Liver (tissue), 9 donors: Measurements from ENCODE around the gene UNC93A. TPM values are rescaled to one million over a fixed set of nuclear protein-coding genes. Genes with fewer than 3 reads are reported as not detected.

Experiments used
- DNase-seq: peaks from one replicate; pipeline ENCODE4 v3.0.0-alpha.2; 2017; ENCODE audit warnings: low spot score
- H3K27ac ChIP-seq, 2 donors: one replicate each; pipeline ENCODE4 v1.7.0; 2013; ENCODE audit warnings: inconsistent platforms in 2 of 2, low read length in 2 of 2, control low read depth in 1 of 2, low read depth in 1 of 2, mild to moderate bottlenecking in 1 of 2
- H3K27me3 ChIP-seq, 4 donors: one replicate each; pipeline versions ENCODE4 v1.6.1 to v1.7.0; 2013; ENCODE audit warnings: low read length in 3 of 4, inconsistent platforms in 1 of 4, mild to moderate bottlenecking in 1 of 4, moderate library complexity in 1 of 4; ENCODE audit not compliant: control insufficient read depth in 4 of 4, insufficient read depth in 4 of 4
- H3K36me3 ChIP-seq, 4 donors: one replicate each; pipeline versions ENCODE4 v1.6.1 to v1.7.0; 2013; ENCODE audit warnings: low read length in 3 of 4, mild to moderate bottlenecking in 3 of 4, low read depth in 1 of 4, moderate library complexity in 1 of 4; ENCODE audit not compliant: control insufficient read depth in 4 of 4, insufficient read depth in 3 of 4
- H3K4me1 ChIP-seq, 4 donors: one replicate each; pipeline versions ENCODE4 v1.6.1 to v1.7.0; 2013; ENCODE audit warnings: low read length in 3 of 4, mild to moderate bottlenecking in 3 of 4, moderate library complexity in 1 of 4; ENCODE audit not compliant: control insufficient read depth in 4 of 4, insufficient read depth in 4 of 4
- H3K4me3 ChIP-seq, 3 donors: one replicate each; pipeline versions ENCODE4 v1.6.1 to v1.7.0; 2013; ENCODE audit warnings: low read length in 3 of 3, control low read depth in 1 of 3, low read depth in 1 of 3, mild to moderate bottlenecking in 1 of 3
- H3K9ac ChIP-seq, 2 donors: one replicate each; pipeline ENCODE4 v1.7.0; 2013; ENCODE audit warnings: low read length in 2 of 2, mild to moderate bottlenecking in 2 of 2, moderate library complexity in 2 of 2, control low read depth in 1 of 2, low read depth in 1 of 2
- H3K9me3 ChIP-seq, 4 donors: one replicate each; pipeline versions ENCODE4 v1.6.1 to v1.7.0; 2013; ENCODE audit warnings: low read length in 3 of 4; ENCODE audit not compliant: control insufficient read depth in 4 of 4
- CTCF ChIP-seq: fragments of 150-350 bp; IDR thresholded peaks from 2 replicates; pipeline ENCODE4 v1.5.1; 2017; ENCODE audit warnings: improper control_type of control experiment, low read depth, low read length; ENCODE audit not compliant: missing input control
- EGR1 ChIP-seq, 2 donors: IDR thresholded peaks; 2 replicates each; pipeline ENCODE4 v1.6.1; 2016 to 2018; ENCODE audit warnings: antibody characterized with exemption in 2 of 2, low read depth in 2 of 2
- FOXA2 ChIP-seq: IDR thresholded peaks from 2 replicates; pipeline ENCODE4 v1.6.1; 2016; ENCODE audit warnings: antibody characterized with exemption
- HNF4A ChIP-seq, 2 donors: conservative IDR thresholded peaks; 2 replicates each; pipeline ENCODE4 v1.6.1; 2016; ENCODE audit warnings: antibody characterized with exemption in 2 of 2, mild to moderate bottlenecking in 2 of 2
- NR2F2 ChIP-seq: IDR thresholded peaks from 2 replicates; pipeline ENCODE4 v1.6.1; 2016; ENCODE audit warnings: antibody characterized with exemption
- RAD21 ChIP-seq, 2 donors: IDR thresholded peaks; 2 replicates each; pipeline ENCODE4 v1.6.1; 2016; ENCODE audit warnings: antibody characterized with exemption in 2 of 2, mild to moderate bottlenecking in 2 of 2
- SP1 ChIP-seq: IDR thresholded peaks from 2 replicates; pipeline ENCODE4 v1.6.1; 2018; ENCODE audit warnings: antibody characterized with exemption, mild to moderate bottlenecking
- TAF1 ChIP-seq: conservative IDR thresholded peaks from 2 replicates; pipeline ENCODE4 v1.6.1; 2016; ENCODE audit warnings: antibody characterized with exemption, mild to moderate bottlenecking
- YY1 ChIP-seq: IDR thresholded peaks from 2 replicates; pipeline ENCODE4 v1.6.1; 2016; ENCODE audit warnings: antibody characterized with exemption, mild to moderate bottlenecking
- ZBTB33 ChIP-seq: IDR thresholded peaks from 2 replicates; pipeline ENCODE4 v1.6.1; 2016; ENCODE audit warnings: antibody characterized with exemption
- WGBS: extraction: QIAGEN DNeasy Blood & Tissue Kit; methylation state at CpG from one replicate; pipeline ENCODE4 v1.1.7; 2013; 5-methylcytosine and 5-hydroxymethylcytosine counted together
- polyA plus RNA-seq, 2 donors: library from polyadenylated mRNA; stranded (reverse) in 1 of 2; unstranded in 1 of 2; fragments of 200-250 nt in 1 of 2; fragments of >200 nt in 1 of 2; fragmentation: Nextera tagmentation in 1 of 2; extraction: Ambion mirVana in 1 of 2; gene quantifications; one replicate each; pipeline versions ENCODE4 v1.2.1 to v1.2.3, GENCODE V29; 2013 to 2015
- total RNA-seq, 2 donors: library from RNA; depleted of rRNA; stranded (reverse); fragments of >200 nt; gene quantifications; one replicate each; pipeline ENCODE4 v1.2.3, GENCODE V29; 2014
- TF ChIP-seq, protein P1 (sequence below): IDR thresholded peaks from 2 replicates; pipeline ENCODE4 v1.6.1; 2016; ENCODE audit warnings: antibody characterized with exemption, mild to moderate bottlenecking
- TF ChIP-seq, protein P2 (sequence below): IDR thresholded peaks from 2 replicates; pipeline ENCODE4 v1.6.1; 2016; ENCODE audit warnings: antibody characterized with exemption
- donor health status: healthy.
- donor health status: healthy.
- donor health status: healthy.
- donor health status: healthy.
- donor health status: healthy.

UNC93A gene
- total and polyA plus RNA-seq, 4 donors = 0.79 to 14.0 (median 4.6) TPM

DNA sequence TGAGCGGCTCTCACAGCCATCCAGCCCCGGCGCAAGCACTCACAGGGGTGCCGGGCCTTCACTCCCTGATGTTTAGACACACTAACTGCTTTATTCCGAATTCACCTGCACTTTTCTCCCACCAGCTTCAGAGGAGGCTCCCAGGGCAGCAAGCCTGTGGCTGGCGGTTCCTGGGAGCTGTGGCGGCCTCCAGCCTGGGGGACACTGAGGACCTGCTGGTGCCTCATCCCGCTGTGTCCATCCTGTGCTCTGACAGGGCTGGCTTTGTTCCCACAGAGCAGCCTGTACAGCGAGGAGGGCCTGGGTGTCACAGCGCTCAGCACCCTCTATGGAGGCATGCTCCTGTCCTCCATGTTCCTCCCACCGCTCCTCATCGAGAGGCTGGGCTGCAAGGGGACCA, 3.1 kb downstream of the UNC93A start:
- Histone ChIP-seq H3K36me3 (no peaks in the 10 kb centered on the region), H3K4me1 (peaks cover 2 to 25% (median 15%) of the 10 kb centered on the region in 4 donors), H3K4me3 (no peak overlapping the region), H3K27ac (no peak overlapping the region), H3K27me3 (no peaks in the 10 kb centered on the region), H3K9ac (no peak overlapping the region), H3K9me3 (no peaks in the 10 kb centered on the region)
- DNase-seq = no peak
- TF ChIP-seq TAF1 (no peak), EGR1 (IDR thresholded peaks at IDR 0.05; ENCODE audit: low read depth in 2 of 2) (no peak), CTCF (no peak), RAD21 (IDR thresholded peaks at IDR 0.05) (no peak), NR2F2 (no peak), FOXA2 (no peak), SP1 (no peak)
- WGBS = 96% methylated on average over 12 of the region's 12 CpGs

GRCh38 chr6:167294651-167295494, 3.8 kb downstream of the UNC93A start:
- Histone ChIP-seq H3K9me3 (no peaks in the 10 kb centered on the region), H3K36me3 (no peaks in the 10 kb centered on the region), H3K27ac (no peak overlapping the region), H3K4me3 (no peak overlapping the region), H3K4me1 (peaks cover 2 to 23% (median 13%) of the 10 kb centered on the region in 4 donors), H3K27me3 (no peaks in the 10 kb centered on the region), H3K9ac (no peak overlapping the region)
- TF ChIP-seq HNF4A (conservative IDR thresholded peaks at IDR 0.05) = no peak
- TF ChIP-seq NR2F2 = no peak
- TF ChIP-seq, protein P1, sequence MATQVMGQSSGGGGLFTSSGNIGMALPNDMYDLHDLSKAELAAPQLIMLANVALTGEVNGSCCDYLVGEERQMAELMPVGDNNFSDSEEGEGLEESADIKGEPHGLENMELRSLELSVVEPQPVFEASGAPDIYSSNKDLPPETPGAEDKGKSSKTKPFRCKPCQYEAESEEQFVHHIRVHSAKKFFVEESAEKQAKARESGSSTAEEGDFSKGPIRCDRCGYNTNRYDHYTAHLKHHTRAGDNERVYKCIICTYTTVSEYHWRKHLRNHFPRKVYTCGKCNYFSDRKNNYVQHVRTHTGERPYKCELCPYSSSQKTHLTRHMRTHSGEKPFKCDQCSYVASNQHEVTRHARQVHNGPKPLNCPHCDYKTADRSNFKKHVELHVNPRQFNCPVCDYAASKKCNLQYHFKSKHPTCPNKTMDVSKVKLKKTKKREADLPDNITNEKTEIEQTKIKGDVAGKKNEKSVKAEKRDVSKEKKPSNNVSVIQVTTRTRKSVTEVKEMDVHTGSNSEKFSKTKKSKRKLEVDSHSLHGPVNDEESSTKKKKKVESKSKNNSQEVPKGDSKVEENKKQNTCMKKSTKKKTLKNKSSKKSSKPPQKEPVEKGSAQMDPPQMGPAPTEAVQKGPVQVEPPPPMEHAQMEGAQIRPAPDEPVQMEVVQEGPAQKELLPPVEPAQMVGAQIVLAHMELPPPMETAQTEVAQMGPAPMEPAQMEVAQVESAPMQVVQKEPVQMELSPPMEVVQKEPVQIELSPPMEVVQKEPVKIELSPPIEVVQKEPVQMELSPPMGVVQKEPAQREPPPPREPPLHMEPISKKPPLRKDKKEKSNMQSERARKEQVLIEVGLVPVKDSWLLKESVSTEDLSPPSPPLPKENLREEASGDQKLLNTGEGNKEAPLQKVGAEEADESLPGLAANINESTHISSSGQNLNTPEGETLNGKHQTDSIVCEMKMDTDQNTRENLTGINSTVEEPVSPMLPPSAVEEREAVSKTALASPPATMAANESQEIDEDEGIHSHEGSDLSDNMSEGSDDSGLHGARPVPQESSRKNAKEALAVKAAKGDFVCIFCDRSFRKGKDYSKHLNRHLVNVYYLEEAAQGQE = no peak
- no peak for TF ChIP-seq TAF1
- TF ChIP-seq, protein P2, sequence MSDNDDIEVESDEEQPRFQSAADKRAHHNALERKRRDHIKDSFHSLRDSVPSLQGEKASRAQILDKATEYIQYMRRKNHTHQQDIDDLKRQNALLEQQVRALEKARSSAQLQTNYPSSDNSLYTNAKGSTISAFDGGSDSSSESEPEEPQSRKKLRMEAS = no peak
- no peak for TF ChIP-seq ZBTB33
- no peak for TF ChIP-seq CTCF
- TF ChIP-seq YY1 = no peak
- 95% methylated on average over 38 of the region's 38 CpGs for WGBS
- DNase-seq = no peak
